Cardiac fibroblast (primary cell): ENCODE results near the gene VSTM5.
"Not testable (repeated sequence)": the region's sequence is repeated elsewhere in the genome, so short reads cannot be mapped to it uniquely, and the experiment has no call there.

Experiments used
- DNase-seq, 2 donors: peaks; one replicate each; pipeline versions ENCODE4 v3.0.0 to v3.0.0-alpha.2; 2010; ENCODE audit warnings: low read depth in 2 of 2
- H3K4me3 ChIP-seq, 2 donors: replicated peaks in 1 of 2; 1 replicate in 1 of 2; 2 replicates in 1 of 2; pipeline ENCODE4 v1.5.1; 2011; ENCODE audit warnings: low read depth in 2 of 2, low read length in 2 of 2, mild to moderate bottlenecking in 2 of 2, moderate library complexity in 1 of 2
- CTCF ChIP-seq: IDR thresholded peaks from one replicate; pipeline ENCODE4 v1.5.1; 2011; ENCODE audit warnings: low read depth, mild to moderate bottlenecking, low read length, inconsistent platforms

VSTM5 gene

GRCh38 chr11:93850594-93851018 lies at the start of gene VSTM5:
Gene VSTM5, minus strand, starts transcription at chr11:93850618. Its CDS starts 116 bp downstream, at chr11:93850502.
- H3K4me3 ChIP-seq, result peak within 1 kb of the TSS; percentile 23 to 39
- no peak for DNase-seq

GRCh38 chr11:93895106-93895862 lies 44.9 kb upstream of the VSTM5 start:
- H3K4me3 ChIP-seq, result no peak overlapping the region
- DNase-seq, result peak; percentile 76 to 80
- TF ChIP-seq CTCF, result peak; percentile 78

More at GRCh38 chr11:93850594-93851018, at the start of gene VSTM5:
- no peak for TF ChIP-seq CTCF

GRCh38 chr11:93890391-93891051 lies 40.1 kb upstream of the VSTM5 start:
- no peak for DNase-seq
- H3K4me3 ChIP-seq, result no peak overlapping the region
- TF ChIP-seq CTCF, result no peak

- no peak for DNase-seq
- no peak for TF ChIP-seq CTCF
- no peak overlapping the region for H3K4me3 ChIP-seq
Measured at GRCh38 chr11:93887111-93887510, 36.7 kb upstream of the VSTM5 start.

- DNase-seq, H3K4me3 ChIP-seq: not testable (repeated sequence)
Measured at GRCh38 chr11:93879114-93879513, 28.7 kb upstream of the VSTM5 start.

GRCh38 chr11:93875637-93876036 lies 25.2 kb upstream of the VSTM5 start:
- no peak overlapping the region for H3K4me3 ChIP-seq
- no peak for DNase-seq
- TF ChIP-seq CTCF, result no peak

GRCh38 chr11:93871526-93871925 lies 21.1 kb upstream of the VSTM5 start:
- no peak for TF ChIP-seq CTCF
- no peak for DNase-seq
- no peak overlapping the region for H3K4me3 ChIP-seq
